Left renal cortex interstitium (tissue), 4 donors: ENCODE measurements around the gene KBTBD13. TPM values are rescaled to one million over a fixed set of nuclear protein-coding genes. Genes with fewer than 3 reads are reported as not detected.
"Not testable (repeated sequence)": the region's sequence is repeated elsewhere in the genome, so short reads cannot be mapped to it uniquely, and the experiment has no call there.

Experiments
- DNase-seq, 4 donors: peaks; one replicate each; pipeline ENCODE4 v3.0.0-alpha.2; 2013; ENCODE audit warnings: low read depth in 4 of 4, low spot score in 2 of 4, missing footprints in 1 of 4
- polyA plus RNA-seq, 4 donors: library from polyadenylated mRNA; unstranded; fragments of 120-200 nt; gene quantifications; one replicate each; pipeline ENCODE4 v1.2.1, GENCODE V29; 2013; ENCODE audit not compliant: insufficient read length in 4 of 4

Gene KBTBD13
- under 1 TPM in 3 of 4 donors, not detected in 1; 0.04 to 0.05 (median 0.05) TPM for polyA plus RNA-seq

GRCh38 chr15:65076486-65077290 lies at the start of gene KBTBD13:
TSS of gene KBTBD13 (plus strand) at chr15:65076746. CDS start at chr15:65076816, 70 bp downstream.
- DNase-seq = no peak

DNA sequence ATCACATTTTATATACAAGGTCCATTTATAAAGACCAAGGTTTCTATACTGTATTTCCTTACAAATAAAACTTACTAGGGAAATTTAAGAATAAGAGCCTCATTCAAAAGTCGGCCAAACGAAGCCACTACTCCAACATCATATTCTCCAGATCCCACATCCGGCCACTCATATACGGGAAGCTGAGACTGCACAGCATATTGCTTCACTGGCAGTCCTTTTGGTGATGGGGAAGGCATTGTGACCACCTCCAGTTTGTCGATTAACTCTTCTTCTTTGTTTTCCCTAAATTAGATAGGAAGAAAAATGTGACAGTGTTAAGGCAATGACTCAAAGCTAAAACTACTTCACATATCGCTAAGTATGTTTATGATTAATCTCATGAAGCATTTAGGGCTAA lies 49.8 kb upstream of the KBTBD13 start:
- no peak for DNase-seq

- DNase-seq = no peak
These were observed 49.0 kb upstream of the KBTBD13 start for GRCh38 chr15:65027593-65027992.

- DNase-seq = no peak
These were observed 48.2 kb upstream of the KBTBD13 start for GRCh38 chr15:65028338-65028737.

- peak; percentile 62 to 86 (median 76) for DNase-seq
These were observed 47.4 kb upstream of the KBTBD13 start, which contains the start of gene MTFMT for GRCh38 chr15:65028921-65029735. TSS of gene MTFMT (minus strand) at chr15:65029639. CDS start at chr15:65029613, 26 bp downstream.

DNA sequence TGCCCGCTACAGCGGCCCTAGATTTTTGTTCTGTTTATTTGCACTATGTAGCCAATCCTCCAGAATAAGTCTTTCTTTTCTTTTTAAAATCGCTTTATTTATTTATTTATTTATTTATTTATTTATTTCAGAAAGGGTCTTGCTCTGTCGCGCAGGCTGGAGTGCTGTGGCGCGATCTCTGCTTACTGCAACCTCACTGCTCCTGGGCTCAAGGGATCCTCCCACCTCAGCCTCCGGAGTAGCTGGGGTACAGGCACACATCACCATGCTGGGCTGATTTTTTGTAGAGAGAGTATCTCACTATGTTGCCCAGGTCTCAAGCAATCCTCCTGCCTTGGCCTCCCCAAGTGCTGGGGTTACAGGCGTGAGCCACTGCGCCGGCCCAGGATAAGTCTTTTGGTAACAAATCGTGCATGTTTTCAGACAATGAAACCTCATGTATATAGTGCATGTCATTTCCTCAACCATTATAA lies 46.8 kb upstream of the KBTBD13 start:
- DNase-seq = no peak

GRCh38 chr15:65032801-65033537 lies 43.6 kb upstream of the KBTBD13 start:
- no peak for DNase-seq

DNA sequence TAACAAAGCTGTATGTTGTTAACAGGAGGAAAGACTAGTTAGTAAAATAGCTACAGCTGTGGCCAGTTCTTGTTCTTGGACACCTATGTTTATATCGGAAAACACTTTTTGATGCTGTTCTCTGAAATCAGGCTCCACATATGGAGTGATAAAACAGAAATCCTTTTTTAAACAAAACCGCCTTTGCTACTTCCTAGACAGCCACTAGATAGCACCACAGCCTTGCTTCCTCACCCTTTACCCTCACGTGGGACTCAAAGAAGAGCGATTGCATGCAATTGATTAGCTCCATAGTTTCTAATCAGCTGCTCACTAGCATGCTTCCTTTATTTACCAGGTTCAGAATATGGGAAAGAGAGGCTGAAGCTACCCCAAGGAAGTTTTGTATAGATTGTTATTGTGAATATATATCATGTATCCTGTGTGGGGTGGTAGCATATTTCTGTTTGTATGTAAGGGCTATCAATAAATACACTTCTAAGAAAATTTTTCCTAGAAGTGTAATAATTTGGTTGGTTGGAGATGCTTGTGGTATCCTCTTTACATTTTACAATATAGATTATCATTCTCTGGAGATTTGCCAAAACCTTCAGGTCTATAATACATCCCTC lies 42.8 kb upstream of the KBTBD13 start:
- no peak for DNase-seq

DNA sequence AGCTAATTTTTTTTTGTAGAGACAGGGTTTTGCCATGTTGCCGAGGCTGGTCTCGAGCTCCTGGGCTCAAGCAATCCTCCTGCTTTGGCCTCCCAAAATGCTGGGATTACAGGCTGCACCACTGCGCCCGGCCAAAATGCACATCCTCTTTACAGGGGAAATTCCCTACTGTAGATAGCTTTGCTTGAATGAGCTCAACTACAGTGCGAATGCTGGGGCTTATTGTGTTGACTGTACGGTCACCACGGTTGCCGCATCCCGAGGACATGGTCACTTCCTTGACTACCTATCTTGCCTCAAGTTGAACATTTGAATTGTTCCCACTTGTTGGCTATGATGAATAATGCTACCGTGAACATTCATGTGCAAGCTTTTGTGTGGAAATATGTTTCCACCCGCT lies 41.8 kb upstream of the KBTBD13 start:
- no peak for DNase-seq

DNA sequence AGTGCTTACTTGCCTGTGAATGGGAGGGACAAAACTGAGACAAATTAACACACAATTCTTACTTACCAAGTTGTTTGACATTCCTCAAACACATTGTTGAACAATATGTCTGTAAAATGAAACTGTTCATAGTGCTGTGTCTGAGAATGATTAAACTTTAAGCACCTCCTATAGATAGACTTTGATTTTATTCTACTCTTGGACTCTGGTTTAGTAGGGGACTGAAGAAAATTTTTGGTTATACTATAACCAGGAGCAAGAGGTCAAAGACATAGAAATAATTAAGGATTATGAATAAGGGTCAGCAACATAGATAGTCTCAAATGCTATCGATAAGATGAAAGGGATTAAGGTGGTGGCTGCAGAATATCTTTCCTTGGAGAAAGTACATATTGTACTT lies 39.2 kb upstream of the KBTBD13 start:
- no peak for DNase-seq

- DNase-seq = no peak
These were observed 38.1 kb upstream of the KBTBD13 start for GRCh38 chr15:65038428-65038827.

DNA sequence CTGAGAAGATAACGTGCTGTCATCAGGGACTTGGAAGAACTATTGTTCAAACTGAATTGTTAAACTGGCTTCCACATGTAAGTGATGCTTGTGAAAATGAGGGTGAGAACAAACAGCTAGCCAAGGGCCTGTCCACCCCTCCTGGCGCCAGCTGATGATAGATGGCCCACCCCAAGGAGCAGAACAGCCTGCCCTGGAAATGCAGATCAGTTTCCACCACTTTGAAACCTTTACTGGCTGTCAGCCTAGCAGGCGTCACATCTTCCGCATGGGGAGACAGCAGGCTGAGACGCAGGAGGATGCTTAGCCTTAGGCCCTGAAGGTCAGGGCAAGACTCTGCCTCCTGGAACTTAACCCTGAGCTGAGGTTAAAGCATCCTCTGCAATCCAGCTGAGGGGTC lies 37.7 kb upstream of the KBTBD13 start:
- no peak for DNase-seq

DNA sequence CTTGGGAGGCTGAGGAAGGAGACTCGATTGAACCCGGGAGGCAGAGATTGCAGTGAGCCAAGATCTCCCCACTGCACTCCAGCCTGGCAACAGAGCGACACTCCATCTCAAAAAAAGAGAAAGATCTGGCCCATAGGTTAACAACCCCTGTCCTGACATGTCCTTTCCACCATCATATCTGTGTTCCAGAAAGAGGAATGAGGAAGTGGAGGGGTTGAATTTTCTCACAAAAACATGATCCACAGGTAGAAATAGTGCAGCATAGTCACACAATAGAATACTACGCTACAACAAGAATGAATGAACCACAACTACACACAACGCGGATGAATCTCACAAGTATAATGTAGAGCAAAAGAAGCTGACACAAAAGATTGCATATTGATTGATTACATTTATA lies 36.1 kb upstream of the KBTBD13 start:
- no peak for DNase-seq

- no peak for DNase-seq
These were observed 34.8 kb upstream of the KBTBD13 start for GRCh38 chr15:65041787-65042186.

DNA sequence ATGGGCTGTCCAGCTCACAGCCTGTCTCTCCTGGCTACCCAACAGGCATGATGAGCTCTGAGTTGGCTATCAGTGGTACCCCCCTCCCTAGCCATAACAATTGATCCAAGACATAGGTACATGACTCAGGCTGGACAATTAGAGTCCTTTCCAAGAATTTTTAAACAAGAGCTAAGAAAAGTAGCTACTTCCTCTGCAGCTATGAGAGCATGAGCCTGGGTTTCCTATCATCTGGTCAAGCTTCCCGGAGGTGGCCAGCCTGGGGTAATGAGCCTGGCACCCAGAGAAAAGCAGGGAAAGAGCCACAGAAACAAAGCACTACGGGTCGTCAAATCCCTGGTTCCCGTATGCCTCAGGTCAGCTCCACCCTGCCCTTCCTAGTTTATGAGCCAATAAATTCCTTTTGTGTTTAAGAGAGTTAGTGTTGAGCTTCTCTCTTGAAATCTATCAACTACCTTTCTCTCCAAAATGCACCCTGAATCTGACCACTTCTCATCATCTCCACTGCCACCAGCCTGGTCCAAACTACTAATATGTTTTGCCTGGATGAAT lies 33.7 kb upstream of the KBTBD13 start:
- no peak for DNase-seq

DNA sequence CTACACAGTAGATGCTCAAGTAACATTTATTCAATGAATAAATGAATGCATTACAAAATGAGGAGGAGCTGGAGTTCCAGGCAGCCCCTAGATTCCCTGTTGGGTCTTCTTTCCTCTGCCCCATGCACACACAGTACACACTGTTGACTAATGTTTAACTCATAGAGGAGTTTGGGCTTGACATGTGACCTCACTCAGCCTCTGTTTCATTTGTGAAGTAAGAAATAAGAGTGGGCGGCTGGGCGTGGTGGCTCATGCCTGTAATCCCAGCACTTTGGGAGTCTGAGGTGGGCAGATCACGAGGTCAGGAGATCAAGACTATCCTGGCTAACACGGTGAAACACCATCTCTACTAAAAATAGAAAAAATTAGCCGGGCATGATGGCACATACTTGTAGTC lies 32.3 kb upstream of the KBTBD13 start:
- not testable (repeated sequence) for DNase-seq

- DNase-seq = no peak
These were observed 31.6 kb upstream of the KBTBD13 start, which contains the start of gene SLC51B for GRCh38 chr15:65044724-65045481. TSS of gene SLC51B (plus strand) at chr15:65045387. CDS start at chr15:65050005, 4,618 bp downstream.

DNA sequence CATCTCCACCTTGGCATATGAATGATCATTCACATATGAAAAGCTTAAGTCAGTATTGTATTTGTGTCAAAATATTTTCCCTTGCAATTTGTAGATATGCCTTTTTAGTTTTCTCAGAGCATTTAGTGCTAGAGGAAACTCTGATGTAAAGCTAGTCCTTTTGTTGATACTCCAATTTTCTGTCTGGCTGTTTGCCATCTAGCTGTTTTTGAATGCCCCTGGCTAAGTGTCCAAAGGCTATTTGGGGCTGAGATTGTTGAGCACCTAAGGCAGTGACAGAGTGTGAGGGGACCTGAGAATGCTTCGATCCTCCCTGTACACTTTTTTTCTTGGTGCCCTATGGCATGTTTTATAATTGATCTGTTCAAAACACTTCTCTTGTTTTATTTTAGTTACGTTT lies 28.3 kb upstream of the KBTBD13 start:
- DNase-seq = no peak

DNA sequence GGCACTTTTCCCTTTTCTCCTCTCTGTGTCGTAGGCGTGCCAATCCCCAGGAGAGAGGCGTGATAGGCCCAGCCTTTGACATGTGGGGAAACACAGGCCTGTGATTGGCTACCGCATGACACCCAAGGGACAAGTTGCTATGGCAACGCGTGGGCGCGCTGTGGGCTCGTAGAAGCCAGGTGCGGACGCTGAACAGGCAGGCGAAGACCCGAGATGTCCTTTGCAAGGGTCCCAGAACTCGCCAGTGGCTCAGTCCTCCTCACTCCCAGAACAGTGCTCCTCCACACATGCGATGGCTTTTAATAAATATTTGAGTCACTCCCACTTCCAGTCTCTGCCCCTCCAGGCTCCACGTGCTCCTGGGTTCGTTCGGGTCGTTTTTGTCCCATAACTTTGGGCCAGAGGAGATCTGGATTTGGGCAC lies 27.1 kb upstream of the KBTBD13 start:
- peak in 2 of 4 donors; percentile 64 to 85 for DNase-seq
